GM23338 (cell line): ENCODE measurements around the gene NUB1. TPM values are rescaled to one million over a fixed set of nuclear protein-coding genes. Genes with fewer than 3 reads are reported as not detected.

ENCODE experiments used
- ATAC-seq: fragments of 200-7000 bp; cut with Tn5 transposase; 3 replicates; pipeline ENCODE4 v1.9.1; 2020
- DNase-seq: peaks from one replicate; pipeline ENCODE4 v3.0.0-alpha.2; 2015; ENCODE audit warnings: low spot score
- H2AFZ ChIP-seq: fragments of 200-600 bp; sonication (generic); 2 replicates; pipeline ENCODE4 v1.8.0; 2016; ENCODE audit warnings: antibody characterized with exemption, mild to moderate bottlenecking, moderate library complexity
- H3F3A ChIP-seq: fragments of 200-600 bp; sonication (generic); replicated peaks from 2 replicates; pipeline ENCODE4 v1.8.0; 2017; ENCODE audit warnings: antibody characterized with exemption, mixed run types, low read depth
- H3K27ac ChIP-seq: fragments of 200-600 bp; sonication (generic); 2 replicates; pipeline ENCODE4 v1.6.1; 2016; ENCODE audit warnings: low read depth
- H3K27me3 ChIP-seq: fragments of 200-600 bp; sonication (generic); 2 replicates; pipeline ENCODE4 v1.8.0; 2016; ENCODE audit warnings: mild to moderate bottlenecking, mixed run types, moderate library complexity; ENCODE audit not compliant: insufficient read depth
- H3K36me3 ChIP-seq: fragments of 200-600 bp; sonication (generic); 2 replicates; pipeline ENCODE4 v1.8.0; 2016; ENCODE audit warnings: mild to moderate bottlenecking; ENCODE audit not compliant: insufficient read depth
- H3K4me1 ChIP-seq: fragments of 200-600 bp; sonication (generic); 2 replicates; pipeline ENCODE4 v1.8.0; 2016; ENCODE audit warnings: mild to moderate bottlenecking, moderate library complexity; ENCODE audit not compliant: insufficient read depth
- H3K4me2 ChIP-seq: fragments of 200-600 bp; sonication (generic); 2 replicates; pipeline ENCODE4 v1.7.1; 2017; ENCODE audit warnings: mixed run types
- H3K4me3 ChIP-seq: fragments of 200-600 bp; sonication (generic); 2 replicates; pipeline ENCODE4 v1.6.1; 2016; ENCODE audit warnings: mixed run types
- H3K79me2 ChIP-seq: fragments of 200-600 bp; sonication (generic); replicated peaks from 2 replicates; pipeline ENCODE4 v1.8.0; 2017; ENCODE audit warnings: mild to moderate bottlenecking; ENCODE audit not compliant: insufficient read depth
- H3K9me2 ChIP-seq: fragments of 200-600 bp; sonication (generic); 2 replicates; pipeline ENCODE4 v1.8.0; 2017; ENCODE audit not compliant: insufficient read depth
- H4K20me1 ChIP-seq: fragments of 200-600 bp; sonication (generic); replicated peaks from 2 replicates; pipeline ENCODE4 v1.8.0; 2017; ENCODE audit warnings: mild to moderate bottlenecking; ENCODE audit not compliant: insufficient read depth
- H3K27ac Mint-ChIP-seq: 2 replicates; pipeline ENCODE4 v1.8.0; 2020; ENCODE audit warnings: inconsistent platforms, mild to moderate bottlenecking, moderate library complexity, mixed read lengths
- H3K27me3 Mint-ChIP-seq: 3 replicates; pipeline ENCODE4 v1.8.0; 2022; ENCODE audit warnings: low read depth, mild to moderate bottlenecking, moderate library complexity, mixed read lengths, inconsistent platforms; ENCODE audit not compliant: insufficient read depth, poor library complexity
- H3K36me3 Mint-ChIP-seq: 3 replicates; pipeline ENCODE4 v1.8.0; 2021; ENCODE audit warnings: low read depth, mild to moderate bottlenecking, inconsistent platforms, moderate library complexity, mixed read lengths
- H3K4me1 Mint-ChIP-seq: 3 replicates; pipeline ENCODE4 v1.8.0; 2020; ENCODE audit warnings: mild to moderate bottlenecking, inconsistent platforms, mixed read lengths
- H3K4me3 Mint-ChIP-seq: 3 replicates; pipeline ENCODE4 v1.8.0; 2021; ENCODE audit warnings: moderate library complexity, mild to moderate bottlenecking, inconsistent platforms, mixed read lengths
- H3K9me3 Mint-ChIP-seq: 3 replicates; pipeline ENCODE4 v1.8.0; 2020; ENCODE audit warnings: moderate library complexity, mild to moderate bottlenecking, inconsistent platforms, mixed read lengths
- CREB1 ChIP-seq: fragments of 250-450 bp; sonication (Bioruptor Pico); IDR thresholded peaks from 2 replicates; pipeline ENCODE4 v1.5.0; 2020; ENCODE audit warnings: low read depth, mild to moderate bottlenecking, moderate library complexity
- CTCF ChIP-seq, 2 experiments: fragments of 200-600 bp in 1 of 2; sonication (generic) in 1 of 2; conservative IDR thresholded peaks; 2 replicates each; pipeline versions ENCODE4 v1.5.1 to v1.6.1; 2016 to 2017; ENCODE audit warnings: antibody characterized with exemption in 2 of 2, low read depth in 2 of 2, mild to moderate bottlenecking in 2 of 2, moderate library complexity in 1 of 2
- ETS1 ChIP-seq: IDR thresholded peaks from 2 replicates; pipeline ENCODE4 v1.6.1; 2016; ENCODE audit warnings: antibody characterized with exemption
- EZH2 ChIP-seq: fragments of 200-600 bp; sonication (generic); IDR thresholded peaks from one replicate; pipeline ENCODE4 v1.8.0; 2017; ENCODE audit warnings: antibody characterized with exemption, mild to moderate bottlenecking, low read depth; ENCODE audit not compliant: unreplicated experiment
- EZH2phosphoT487 ChIP-seq: fragments of 200-600 bp; sonication (generic); IDR thresholded peaks from one replicate; pipeline ENCODE4 v1.8.1; 2018; ENCODE audit warnings: antibody characterized with exemption; ENCODE audit not compliant: unreplicated experiment
- JUNB ChIP-seq: IDR thresholded peaks from one replicate; pipeline ENCODE4 v1.6.1; 2016; ENCODE audit warnings: antibody characterized with exemption; ENCODE audit not compliant: unreplicated experiment
- NANOG ChIP-seq: IDR thresholded peaks from 2 replicates; pipeline ENCODE4 v1.6.1; 2016; ENCODE audit warnings: antibody characterized with exemption, borderline replicate concordance
- POLR2AphosphoS5 ChIP-seq: IDR thresholded peaks from 2 replicates; pipeline ENCODE4 v1.6.1; 2016; ENCODE audit warnings: antibody characterized with exemption, low read depth
- STAT1 ChIP-seq: IDR thresholded peaks from one replicate; pipeline ENCODE4 v1.6.1; 2016; ENCODE audit warnings: antibody characterized with exemption; ENCODE audit not compliant: unreplicated experiment
- ZNF114 ChIP-seq: fragments of 250-450 bp; sonication (Bioruptor Pico); IDR thresholded peaks from 2 replicates; pipeline ENCODE4 v1.5.0; 2020; ENCODE audit warnings: mild to moderate bottlenecking, moderate library complexity
- ZNF331 ChIP-seq: fragments of 250-450 bp; sonication (Bioruptor Pico); IDR thresholded peaks from 2 replicates; pipeline ENCODE4 v1.5.0; 2020; ENCODE audit warnings: low read depth, mild to moderate bottlenecking, moderate library complexity
- polyA plus RNA-seq: library from polyadenylated mRNA; unstranded; fragments of >200 nt; fragmentation: Nextera tagmentation; extraction: Ambion mirVana; gene quantifications from 2 replicates; pipeline ENCODE4 v1.2.1, GENCODE V29; 2016
- total RNA-seq: library from RNA; depleted of rRNA; stranded (reverse); fragments of >200 nt; shearing (Covaris generic); gene quantifications from 2 replicates; pipeline ENCODE4 v1.2.3, GENCODE V29; 2014
- TF ChIP-seq, protein P1 (sequence below): IDR thresholded peaks from one replicate; pipeline ENCODE4 v1.6.1; 2018; ENCODE audit warnings: antibody characterized with exemption; ENCODE audit not compliant: unreplicated experiment
- TF ChIP-seq, protein P2 (sequence below): fragments of 250-450 bp; sonication (Bioruptor Pico); IDR thresholded peaks from 2 replicates; pipeline ENCODE4 v1.5.0; 2020; ENCODE audit warnings: mild to moderate bottlenecking, moderate library complexity

NUB1 gene
- total and polyA plus RNA-seq, 2 experiments from 2014 or later, result 31.8 to 42.3 TPM

- Mint-ChIP-seq H3K27me3 (peaks cover 26% of the 10 kb centered on the region), H3K9me3 (peaks cover 4% of the 10 kb centered on the region; the same call in 1 of the 3 replicates), H3K36me3 (no peaks in the 10 kb centered on the region; the same call in 2 of the 3 replicates), H3K4me3 (peak overlapping the region; percentile 77), H3K4me1 (peaks cover 38% of the 10 kb centered on the region), H3K27ac (no peak overlapping the region)
- H3K4me1 ChIP-seq, result peaks cover 23% of the 10 kb centered on the region
- no peak overlapping the region for H3K27ac ChIP-seq
- H3K27me3 ChIP-seq, result peaks cover 29% of the 10 kb centered on the region
- H3F3A ChIP-seq, result peaks cover 4% of the 10 kb centered on the region; the same call in 1 of the 2 replicates
- DNase-seq, result no peak
- TF ChIP-seq POLR2AphosphoS5, result no peak
- TF ChIP-seq ETS1, result no peak
- TF ChIP-seq, protein P1, sequence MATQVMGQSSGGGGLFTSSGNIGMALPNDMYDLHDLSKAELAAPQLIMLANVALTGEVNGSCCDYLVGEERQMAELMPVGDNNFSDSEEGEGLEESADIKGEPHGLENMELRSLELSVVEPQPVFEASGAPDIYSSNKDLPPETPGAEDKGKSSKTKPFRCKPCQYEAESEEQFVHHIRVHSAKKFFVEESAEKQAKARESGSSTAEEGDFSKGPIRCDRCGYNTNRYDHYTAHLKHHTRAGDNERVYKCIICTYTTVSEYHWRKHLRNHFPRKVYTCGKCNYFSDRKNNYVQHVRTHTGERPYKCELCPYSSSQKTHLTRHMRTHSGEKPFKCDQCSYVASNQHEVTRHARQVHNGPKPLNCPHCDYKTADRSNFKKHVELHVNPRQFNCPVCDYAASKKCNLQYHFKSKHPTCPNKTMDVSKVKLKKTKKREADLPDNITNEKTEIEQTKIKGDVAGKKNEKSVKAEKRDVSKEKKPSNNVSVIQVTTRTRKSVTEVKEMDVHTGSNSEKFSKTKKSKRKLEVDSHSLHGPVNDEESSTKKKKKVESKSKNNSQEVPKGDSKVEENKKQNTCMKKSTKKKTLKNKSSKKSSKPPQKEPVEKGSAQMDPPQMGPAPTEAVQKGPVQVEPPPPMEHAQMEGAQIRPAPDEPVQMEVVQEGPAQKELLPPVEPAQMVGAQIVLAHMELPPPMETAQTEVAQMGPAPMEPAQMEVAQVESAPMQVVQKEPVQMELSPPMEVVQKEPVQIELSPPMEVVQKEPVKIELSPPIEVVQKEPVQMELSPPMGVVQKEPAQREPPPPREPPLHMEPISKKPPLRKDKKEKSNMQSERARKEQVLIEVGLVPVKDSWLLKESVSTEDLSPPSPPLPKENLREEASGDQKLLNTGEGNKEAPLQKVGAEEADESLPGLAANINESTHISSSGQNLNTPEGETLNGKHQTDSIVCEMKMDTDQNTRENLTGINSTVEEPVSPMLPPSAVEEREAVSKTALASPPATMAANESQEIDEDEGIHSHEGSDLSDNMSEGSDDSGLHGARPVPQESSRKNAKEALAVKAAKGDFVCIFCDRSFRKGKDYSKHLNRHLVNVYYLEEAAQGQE, result no peak
- TF ChIP-seq EZH2, result no peak
- TF ChIP-seq ZNF331 (CRISPR knock-in tag), result no peak
- no peak for TF ChIP-seq CREB1
- no peak for TF ChIP-seq NANOG
- no peak for TF ChIP-seq STAT1
- TF ChIP-seq, protein P2, sequence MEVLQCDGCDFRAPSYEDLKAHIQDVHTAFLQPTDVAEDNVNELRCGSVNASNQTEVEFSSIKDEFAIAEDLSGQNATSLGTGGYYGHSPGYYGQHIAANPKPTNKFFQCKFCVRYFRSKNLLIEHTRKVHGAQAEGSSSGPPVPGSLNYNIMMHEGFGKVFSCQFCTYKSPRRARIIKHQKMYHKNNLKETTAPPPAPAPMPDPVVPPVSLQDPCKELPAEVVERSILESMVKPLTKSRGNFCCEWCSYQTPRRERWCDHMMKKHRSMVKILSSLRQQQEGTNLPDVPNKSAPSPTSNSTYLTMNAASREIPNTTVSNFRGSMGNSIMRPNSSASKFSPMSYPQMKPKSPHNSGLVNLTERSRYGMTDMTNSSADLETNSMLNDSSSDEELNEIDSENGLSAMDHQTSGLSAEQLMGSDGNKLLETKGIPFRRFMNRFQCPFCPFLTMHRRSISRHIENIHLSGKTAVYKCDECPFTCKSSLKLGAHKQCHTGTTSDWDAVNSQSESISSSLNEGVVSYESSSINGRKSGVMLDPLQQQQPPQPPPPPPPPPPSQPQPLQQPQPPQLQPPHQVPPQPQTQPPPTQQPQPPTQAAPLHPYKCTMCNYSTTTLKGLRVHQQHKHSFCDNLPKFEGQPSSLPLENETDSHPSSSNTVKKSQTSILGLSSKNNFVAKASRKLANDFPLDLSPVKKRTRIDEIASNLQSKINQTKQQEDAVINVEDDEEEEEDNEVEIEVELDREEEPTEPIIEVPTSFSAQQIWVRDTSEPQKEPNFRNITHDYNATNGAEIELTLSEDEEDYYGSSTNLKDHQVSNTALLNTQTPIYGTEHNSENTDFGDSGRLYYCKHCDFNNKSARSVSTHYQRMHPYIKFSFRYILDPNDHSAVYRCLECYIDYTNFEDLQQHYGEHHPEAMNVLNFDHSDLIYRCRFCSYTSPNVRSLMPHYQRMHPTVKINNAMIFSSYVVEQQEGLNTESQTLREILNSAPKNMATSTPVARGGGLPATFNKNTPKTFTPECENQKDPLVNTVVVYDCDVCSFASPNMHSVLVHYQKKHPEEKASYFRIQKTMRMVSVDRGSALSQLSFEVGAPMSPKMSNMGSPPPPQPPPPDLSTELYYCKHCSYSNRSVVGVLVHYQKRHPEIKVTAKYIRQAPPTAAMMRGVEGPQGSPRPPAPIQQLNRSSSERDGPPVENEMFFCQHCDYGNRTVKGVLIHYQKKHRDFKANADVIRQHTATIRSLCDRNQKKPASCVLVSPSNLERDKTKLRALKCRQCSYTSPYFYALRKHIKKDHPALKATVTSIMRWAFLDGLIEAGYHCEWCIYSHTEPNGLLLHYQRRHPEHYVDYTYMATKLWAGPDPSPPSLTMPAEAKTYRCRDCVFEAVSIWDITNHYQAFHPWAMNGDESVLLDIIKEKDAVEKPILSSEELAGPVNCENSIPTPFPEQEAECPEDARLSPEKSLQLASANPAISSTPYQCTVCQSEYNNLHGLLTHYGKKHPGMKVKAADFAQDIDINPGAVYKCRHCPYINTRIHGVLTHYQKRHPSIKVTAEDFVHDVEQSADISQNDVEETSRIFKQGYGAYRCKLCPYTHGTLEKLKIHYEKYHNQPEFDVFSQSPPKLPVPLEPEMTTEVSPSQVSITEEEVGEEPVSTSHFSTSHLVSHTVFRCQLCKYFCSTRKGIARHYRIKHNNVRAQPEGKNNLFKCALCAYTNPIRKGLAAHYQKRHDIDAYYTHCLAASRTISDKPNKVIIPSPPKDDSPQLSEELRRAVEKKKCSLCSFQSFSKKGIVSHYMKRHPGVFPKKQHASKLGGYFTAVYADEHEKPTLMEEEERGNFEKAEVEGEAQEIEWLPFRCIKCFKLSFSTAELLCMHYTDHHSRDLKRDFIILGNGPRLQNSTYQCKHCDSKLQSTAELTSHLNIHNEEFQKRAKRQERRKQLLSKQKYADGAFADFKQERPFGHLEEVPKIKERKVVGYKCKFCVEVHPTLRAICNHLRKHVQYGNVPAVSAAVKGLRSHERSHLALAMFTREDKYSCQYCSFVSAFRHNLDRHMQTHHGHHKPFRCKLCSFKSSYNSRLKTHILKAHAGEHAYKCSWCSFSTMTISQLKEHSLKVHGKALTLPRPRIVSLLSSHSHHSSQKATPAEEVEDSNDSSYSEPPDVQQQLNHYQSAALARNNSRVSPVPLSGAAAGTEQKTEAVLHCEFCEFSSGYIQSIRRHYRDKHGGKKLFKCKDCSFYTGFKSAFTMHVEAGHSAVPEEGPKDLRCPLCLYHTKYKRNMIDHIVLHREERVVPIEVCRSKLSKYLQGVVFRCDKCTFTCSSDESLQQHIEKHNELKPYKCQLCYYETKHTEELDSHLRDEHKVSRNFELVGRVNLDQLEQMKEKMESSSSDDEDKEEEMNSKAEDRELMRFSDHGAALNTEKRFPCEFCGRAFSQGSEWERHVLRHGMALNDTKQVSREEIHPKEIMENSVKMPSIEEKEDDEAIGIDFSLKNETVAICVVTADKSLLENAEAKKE (CRISPR knock-in tag), result no peak
- TF ChIP-seq ZNF114 (CRISPR knock-in tag), result no peak
- no peak for TF ChIP-seq EZH2phosphoT487
- TF ChIP-seq JUNB, result no peak
- no peak for TF ChIP-seq CTCF (conservative IDR thresholded peaks at IDR 0.05; ENCODE audit: low read depth in 2 of 2)
- peak overlapping the region; percentile 93 for H3K4me2 ChIP-seq
- H3K79me2 ChIP-seq, result no peaks in the 10 kb centered on the region; the same call in 1 of the 2 replicates
- no peak overlapping the region for H2AFZ ChIP-seq
- ATAC-seq, result peak; percentile 3
- no peaks in the 10 kb centered on the region for H3K36me3 ChIP-seq
- no peaks in the 10 kb centered on the region; the same call in 1 of the 2 replicates for H4K20me1 ChIP-seq
- no peaks in the 10 kb centered on the region for H3K9me2 ChIP-seq
- peak overlapping the region; percentile 92 for H3K4me3 ChIP-seq
Measured at GRCh38 chr7:151408498-151408838, 66.9 kb downstream of the NUB1 start.
